HG03097 (cell line): ENCODE measurements around the gene TFR2.
"Not testable (repeated sequence)": the region's sequence is repeated elsewhere in the genome, so short reads cannot be mapped to it uniquely, and the experiment has no call there.

ENCODE experiments used
- ATAC-seq: cut with Tn5 transposase; IDR thresholded peaks from one replicate; pipeline ENCODE4 v1.9.1; 2021; ENCODE audit not compliant: unreplicated experiment, low FRiP score

TFR2 gene

GRCh38 chr7:100678291-100678984, 37.1 kb upstream of the TFR2 start:
- no peak for ATAC-seq

- ATAC-seq = no peak
These were observed 36.2 kb upstream of the TFR2 start for GRCh38 chr7:100677308-100678267.

DNA sequence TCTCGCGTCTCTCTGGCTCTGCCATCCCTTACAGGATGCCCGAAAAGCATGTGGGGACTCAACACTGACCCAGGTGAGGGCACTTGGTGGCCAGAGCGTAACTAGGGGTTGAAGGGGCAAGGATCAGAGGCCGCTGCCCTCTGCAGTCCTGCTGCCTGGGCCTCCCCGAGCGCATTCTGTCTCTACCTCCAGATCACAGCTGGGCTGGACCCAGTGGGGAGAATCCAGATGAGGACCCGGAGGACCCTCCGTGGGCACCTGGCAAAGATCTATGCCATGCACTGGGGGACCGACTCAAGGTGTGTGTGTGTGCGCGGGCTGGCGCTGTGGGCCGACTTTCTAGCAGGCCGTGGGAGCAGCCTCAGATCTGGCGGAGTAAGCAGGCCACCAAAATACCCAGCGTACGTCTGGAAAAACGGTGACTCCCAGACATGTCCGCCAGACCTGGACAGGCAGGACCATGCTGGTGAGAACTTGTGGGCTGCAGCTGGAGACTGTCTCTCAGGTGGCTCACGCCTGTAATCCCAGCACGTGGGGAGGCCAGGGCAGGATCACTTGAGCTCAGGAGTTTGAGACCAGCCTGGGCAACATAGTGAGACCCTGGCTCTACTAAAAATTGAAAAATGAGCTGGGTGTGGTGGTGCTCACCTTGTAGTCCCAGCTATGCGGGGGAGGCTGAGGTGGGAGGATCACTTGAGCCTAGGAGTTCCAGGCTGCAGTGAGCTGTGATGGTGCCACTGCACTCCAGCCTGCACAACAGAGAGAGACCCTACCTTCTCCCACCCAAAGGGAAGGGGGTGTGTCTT, 35.4 kb upstream of the TFR2 start:
- no peak for ATAC-seq

DNA sequence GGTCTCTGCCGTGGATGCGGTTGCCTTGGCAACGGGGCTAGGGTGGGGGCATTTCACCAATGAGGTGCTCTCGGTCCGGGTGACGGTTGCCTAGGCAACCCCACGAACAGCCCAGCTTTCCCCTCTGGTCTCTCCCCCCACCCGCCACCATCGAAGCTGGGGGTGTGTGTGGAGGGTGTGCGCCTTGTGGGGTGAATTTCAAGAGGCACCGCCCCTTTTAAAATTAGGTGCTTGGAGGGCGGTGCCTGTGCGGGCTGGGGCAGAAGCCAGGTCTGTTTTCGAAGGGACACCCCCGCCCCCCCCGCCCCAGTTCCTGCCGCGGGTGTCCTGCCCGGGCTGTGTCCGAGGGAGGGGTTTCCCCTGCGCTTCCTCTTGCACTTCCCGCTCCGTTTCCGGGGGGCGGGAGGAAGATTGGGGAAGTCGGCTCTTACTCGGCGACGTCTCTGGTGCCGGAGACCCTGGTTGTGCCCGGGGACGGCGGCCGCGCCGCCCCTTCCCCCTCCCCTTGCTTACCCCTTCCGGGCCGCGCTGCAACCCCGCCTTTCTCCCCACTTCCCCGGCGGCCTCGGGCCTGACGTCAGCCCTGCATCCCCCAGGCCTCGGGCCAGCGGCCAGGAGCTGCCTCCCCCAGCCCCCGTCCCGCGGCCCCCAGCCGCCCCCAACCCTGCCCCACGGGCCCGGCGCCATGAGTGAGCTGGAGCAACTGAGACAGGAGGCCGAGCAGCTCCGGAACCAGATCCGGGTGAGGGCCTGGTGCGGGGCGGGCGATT, 34.4 kb upstream of the TFR2 start:
- ATAC-seq = no peak

DNA sequence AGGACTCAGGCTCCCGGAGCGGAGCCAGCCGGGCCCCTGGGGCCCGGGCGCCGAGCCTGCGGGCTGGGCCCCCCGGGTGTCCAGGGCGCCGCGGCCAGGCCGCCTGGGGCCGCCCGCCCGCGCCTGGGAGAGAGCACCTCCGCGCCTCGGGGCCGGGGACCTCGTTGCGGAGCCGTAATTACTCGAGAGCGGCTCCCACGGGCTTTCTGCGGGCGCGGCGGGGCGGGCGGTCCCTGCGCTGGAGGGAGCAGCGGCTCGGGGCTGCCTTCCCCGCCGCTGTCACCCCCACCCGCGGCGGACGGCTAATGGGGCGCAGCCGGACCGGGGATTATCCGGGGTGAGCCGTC, 33.7 kb upstream of the TFR2 start:
- ATAC-seq = no peak

DNA sequence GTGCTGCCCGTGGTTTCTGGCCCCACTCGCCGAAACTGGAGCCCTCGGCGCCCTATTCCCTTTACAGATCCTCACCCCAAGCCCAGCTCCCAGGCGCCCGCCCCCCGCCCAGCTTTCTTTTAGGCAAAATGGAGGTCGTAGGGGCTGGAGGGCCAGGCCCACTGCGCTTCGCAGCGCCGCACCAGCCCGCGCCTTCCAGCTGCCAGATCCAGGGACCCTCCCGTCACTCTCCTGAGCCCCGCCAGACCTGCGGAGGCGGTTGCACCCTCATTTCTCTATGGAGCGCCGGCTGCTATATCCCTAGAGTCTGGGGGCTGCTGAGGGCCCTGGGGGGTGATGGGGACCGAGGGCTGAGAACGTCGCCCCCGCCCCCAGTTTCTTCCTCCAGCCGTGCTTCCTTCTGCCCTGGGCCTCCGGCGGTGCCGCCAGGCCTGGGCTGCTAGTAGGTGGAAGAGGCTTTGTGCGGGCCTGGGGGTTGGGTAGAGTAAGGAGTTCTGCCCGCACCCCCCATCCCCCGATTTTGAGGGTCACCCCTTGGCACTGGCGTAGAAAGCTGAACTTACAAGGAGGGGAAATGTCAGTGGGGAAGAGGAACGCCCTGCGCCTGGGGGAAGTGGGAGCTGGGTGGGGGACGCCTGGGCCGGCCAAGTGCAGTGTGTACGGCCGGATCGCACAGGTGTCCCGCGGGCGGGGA, 33.2 kb upstream of the TFR2 start:
- ATAC-seq = no peak

GRCh38 chr7:100673942-100674410, 32.6 kb upstream of the TFR2 start:
- ATAC-seq = no peak

GRCh38 chr7:100673302-100673941, 32.1 kb upstream of the TFR2 start, which contains the start of gene GNB2:
TSS of gene GNB2 (plus strand) at chr7:100673740. CDS start at chr7:100676266, 2,526 bp downstream.
- ATAC-seq = peak; percentile 66

GRCh38 chr7:100671353-100672327, 30.3 kb upstream of the TFR2 start:
- ATAC-seq = no peak

- no peak for ATAC-seq
These were observed 28.7 kb upstream of the TFR2 start for GRCh38 chr7:100670074-100670473.

DNA sequence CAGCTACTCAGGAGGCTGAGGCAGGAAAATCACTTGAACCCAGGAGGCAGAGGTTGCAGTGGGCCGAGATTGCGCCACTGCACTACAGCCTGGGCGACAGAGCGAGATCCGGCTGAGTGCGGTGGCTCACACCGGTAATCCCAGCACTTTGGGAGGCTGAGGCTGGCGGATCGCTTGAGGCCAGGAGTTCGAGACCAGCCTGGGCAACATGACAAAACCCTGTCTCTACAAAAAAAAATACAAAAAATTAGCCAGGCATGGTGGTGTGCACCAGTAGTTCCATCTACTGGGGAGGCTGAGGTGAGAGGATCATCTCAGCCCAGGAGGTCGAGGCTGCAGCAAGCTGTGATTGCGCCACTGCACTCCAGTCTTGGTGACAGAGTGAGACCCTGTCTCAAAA, 27.8 kb upstream of the TFR2 start:
- ATAC-seq = not testable (repeated sequence)

DNA sequence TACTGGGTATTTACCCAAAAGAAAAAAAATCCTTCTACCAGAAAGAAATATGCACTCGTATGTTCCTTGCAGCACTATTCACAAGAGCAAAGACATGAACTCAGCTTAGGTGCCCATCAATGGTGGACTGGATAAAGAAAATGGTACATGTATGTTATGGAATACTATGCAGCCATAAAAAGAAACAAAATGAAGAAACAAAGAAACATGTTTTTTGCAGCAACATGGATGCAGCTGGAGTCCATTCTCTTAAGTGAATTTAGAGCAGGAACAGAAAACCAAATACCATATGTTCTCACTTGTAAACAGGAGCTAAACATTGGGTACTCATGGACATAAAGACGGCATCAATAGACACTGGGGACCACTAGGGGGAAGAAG, 26.7 kb upstream of the TFR2 start:
- ATAC-seq = no peak

DNA sequence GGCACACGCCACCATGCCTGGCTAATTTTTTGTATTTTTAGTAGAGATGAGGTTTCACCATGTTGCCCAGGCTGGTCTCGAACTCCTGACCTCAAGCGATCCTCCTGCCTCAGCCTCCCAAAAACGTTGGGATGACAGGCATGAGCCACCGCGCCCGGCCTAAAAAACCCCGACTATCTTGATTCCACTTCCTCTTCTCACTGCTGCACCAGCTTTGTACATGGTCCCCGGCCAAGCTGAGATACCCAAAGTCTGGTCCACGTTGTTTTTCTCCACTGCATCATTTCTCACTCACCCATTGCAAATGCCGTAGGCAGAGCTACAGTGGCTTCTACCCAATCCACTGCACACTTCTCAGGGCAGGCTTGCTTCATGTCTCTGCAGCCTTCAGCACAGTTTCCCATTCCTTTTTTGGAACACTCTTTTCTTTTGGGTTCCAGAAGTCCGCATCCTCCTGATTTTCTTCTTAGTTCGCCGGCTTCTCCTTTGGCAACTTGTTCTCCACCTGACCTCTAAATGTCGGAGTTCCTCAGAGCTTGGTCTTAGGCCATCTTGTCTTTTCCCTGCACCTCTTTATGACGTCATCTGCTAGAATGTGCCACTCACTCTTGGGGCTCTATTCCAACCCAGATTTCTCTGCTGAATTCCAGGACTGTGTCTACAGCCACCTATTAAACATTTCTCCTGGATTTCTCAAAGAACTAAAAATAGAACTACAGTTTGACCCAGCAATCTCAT, 26.1 kb upstream of the TFR2 start:
- no peak for ATAC-seq

GRCh38 chr7:100665168-100665726, 23.9 kb upstream of the TFR2 start:
- ATAC-seq = no peak

GRCh38 chr7:100662194-100662776, 20.9 kb upstream of the TFR2 start:
- not testable (repeated sequence) for ATAC-seq

- ATAC-seq = no peak
These were observed 14.7 kb upstream of the TFR2 start, which contains the start of gene ACTL6B for GRCh38 chr7:100655908-100656674. TSS of gene ACTL6B (minus strand) at chr7:100656448. CDS start at chr7:100656354, 94 bp downstream.
